Stimulated activated CD4-positive, alpha-beta T cell treated with anti-CD3 and anti-CD28 coated beads, Interleukin-12 subunit alpha, Interleukin-12 subunit beta, amount 100 ng/mL, for 48 hours (primary cell): ENCODE measurements around the gene FXYD3.
A peak's percentile ranks its signal among the peaks of the same experiment; 100 is the strongest.
"Not testable (repeated sequence)": the region's sequence is repeated elsewhere in the genome, so short reads cannot be mapped to it uniquely, and the experiment has no call there.

Source experiments
- DNase-seq, 3 donors: peaks; one replicate each; pipeline ENCODE4 v3.0.0-alpha.2; 2020; ENCODE audit warnings: low read depth in 2 of 3, low spot score in 1 of 3

FXYD3 gene

DNA sequence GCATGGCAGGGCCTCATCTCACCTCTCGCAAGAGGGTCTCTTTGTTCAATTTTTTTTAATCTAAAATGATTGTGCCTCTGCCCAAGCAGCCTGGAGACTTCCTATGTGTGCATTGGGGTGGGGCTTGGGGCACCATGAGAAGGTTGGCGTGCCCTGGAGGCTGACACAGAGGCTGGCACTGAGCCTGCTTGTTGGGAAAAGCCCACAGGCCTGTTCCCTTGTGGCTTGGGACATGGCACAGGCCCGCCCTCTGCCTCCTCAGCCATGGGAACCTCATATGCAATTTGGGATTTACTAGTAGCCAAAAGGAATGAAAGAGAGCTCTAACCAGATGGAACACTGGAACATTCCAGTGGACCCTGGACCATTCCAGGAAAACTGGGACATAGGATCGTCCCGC lies 8.0 kb downstream of the FXYD3 start:
- DNase-seq: no peak

DNA sequence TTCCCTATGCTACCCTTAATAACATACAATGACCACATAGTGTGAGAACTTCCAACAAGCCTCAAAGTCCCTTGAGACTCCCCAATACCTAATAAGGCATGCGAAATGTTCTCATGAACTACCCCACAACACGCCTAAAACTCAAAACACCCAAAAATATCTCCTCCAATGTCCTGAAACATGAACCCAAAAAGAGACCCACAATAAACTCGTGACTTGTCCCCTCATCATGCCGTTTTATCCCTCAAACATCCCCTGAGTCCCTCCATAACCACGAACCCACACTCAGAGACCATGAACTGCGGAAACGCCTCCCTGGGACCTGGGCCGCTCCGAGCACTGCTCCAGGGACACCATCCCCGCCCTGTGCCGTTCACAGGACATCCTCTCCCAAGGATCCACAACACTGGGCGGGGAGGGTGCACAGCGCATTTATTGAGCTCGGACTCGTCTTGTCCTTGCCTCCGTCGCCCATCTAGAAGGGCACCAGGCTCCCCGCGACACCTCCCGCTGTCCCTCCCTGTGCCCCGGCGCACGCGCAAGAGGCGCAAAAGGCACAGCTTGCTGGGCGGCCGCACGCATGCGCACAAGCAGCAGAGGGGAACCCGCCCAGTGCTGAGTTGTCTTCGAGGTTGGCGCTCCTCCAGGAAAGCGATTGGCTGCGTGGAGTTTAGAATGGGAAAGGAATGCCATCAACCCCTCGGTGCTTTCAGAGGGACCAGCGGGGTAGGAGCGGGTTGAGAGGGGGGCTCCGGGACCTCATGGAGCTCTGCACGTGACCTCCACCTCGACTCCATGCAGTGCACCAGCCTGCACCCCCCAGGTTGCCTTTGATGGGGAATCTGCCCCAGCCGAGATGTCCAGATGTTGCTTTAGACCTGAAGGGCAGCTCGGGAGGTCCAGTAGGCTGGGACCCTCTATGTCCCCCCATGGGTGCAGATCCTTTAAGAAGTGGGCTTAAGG lies 8.8 kb downstream of the FXYD3 start:
- peak; percentile 74 to 86 (median 77) for DNase-seq

- DNase-seq: no peak
Measured at GRCh38 chr19:35125270-35125717, 9.7 kb downstream of the FXYD3 start.

GRCh38 chr19:35125749-35126623 lies 10.4 kb downstream of the FXYD3 start:
- DNase-seq: no peak

DNA sequence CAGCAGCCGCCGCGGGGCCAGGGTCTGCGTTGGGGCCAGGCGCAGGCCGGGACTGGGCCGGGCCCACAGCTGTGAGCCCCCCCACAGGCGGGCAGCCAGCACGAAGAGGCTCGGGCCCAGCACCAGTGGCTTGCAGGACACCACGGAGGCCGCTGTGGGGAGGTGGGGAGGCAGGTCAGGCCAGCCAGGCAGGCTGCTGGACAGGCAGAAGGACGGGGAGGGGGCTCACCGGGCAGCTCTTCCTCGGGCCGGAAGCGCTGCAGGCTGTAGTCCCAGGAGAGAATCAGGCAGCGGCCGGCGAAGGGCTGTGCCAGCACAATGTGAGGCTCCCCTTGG lies 11.0 kb downstream of the FXYD3 start:
- DNase-seq: no peak

- no peak for DNase-seq
Measured at GRCh38 chr19:35127871-35128270, 12.2 kb downstream of the FXYD3 start.

- DNase-seq: no peak
Measured at GRCh38 chr19:35128398-35129057, 12.9 kb downstream of the FXYD3 start.

DNA sequence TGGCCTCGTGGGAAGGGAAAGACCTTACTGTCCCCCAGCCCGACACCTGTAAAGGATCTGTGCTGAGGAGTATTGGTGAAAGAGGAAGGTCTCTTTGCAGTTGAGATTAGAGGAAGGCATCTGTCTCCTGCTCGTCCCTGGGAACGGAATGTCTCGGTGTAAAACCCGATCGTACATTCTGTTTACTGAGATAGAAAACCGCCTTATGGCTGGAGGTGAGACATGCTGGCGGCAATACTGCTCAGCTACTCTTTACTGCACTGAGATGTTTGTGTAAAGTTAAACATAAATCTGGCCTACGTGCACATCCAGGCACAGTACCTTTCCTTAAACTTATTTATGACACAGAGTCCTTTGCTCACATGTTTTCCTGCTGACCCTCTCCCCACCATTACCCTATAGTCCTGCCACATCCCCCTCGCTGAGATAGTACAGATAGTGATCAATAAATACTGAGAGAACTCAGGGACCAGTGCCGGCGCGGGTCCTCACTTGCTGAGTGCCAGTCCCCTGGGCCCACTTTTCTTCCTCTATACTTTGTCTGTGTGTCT lies 14.2 kb downstream of the FXYD3 start:
- DNase-seq: not testable (repeated sequence)

DNA sequence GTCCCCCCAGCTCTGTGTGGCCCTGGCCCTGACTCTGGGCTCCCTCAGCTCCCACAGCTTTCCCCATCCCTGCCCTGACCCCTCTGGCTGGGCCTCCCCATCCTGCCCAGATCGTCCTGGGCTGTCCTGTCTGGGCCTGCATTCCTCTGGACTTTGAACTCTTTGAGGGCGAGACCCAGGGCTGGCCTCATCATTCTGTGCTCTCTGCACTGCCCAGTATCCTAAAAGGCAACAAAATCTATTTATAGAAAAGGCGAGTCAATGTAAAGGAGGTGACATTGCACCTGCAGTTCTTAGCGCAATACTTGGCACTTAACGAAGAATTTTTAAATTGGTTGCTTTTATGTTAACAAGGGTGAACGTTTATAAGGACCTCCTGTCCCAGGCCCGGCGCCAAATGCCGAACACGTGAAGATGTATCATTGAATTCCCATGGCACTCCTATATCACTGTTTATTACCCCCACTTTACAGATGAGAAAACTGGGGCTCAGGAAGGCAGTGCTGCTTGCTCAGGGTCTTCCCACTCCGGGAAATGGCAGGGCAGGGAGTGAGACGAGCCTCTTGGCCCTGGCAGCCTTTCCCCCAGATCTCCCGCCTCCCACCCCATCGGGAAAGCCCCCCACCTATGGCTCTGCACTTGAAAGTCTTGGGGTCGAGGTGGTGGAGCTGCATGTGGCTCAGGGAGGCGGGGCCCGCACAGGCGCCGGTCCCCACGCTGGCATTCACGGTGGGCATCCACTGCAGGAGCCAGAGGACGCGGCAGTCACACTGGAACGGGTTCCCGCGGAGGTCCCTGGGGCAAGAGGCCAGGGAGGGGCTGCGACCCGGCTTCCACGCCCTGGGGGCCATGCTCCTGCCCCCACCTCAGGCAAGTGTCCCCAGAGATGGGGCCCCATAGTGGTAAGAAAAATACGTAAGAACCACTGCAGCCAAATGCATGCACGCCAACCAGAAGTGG lies 15.4 kb downstream of the FXYD3 start:
- DNase-seq: no peak

GRCh38 chr19:35132254-35132653 lies 16.6 kb downstream of the FXYD3 start:
- DNase-seq: no peak

GRCh38 chr19:35133826-35134225 lies 18.2 kb downstream of the FXYD3 start:
- no peak for DNase-seq

DNA sequence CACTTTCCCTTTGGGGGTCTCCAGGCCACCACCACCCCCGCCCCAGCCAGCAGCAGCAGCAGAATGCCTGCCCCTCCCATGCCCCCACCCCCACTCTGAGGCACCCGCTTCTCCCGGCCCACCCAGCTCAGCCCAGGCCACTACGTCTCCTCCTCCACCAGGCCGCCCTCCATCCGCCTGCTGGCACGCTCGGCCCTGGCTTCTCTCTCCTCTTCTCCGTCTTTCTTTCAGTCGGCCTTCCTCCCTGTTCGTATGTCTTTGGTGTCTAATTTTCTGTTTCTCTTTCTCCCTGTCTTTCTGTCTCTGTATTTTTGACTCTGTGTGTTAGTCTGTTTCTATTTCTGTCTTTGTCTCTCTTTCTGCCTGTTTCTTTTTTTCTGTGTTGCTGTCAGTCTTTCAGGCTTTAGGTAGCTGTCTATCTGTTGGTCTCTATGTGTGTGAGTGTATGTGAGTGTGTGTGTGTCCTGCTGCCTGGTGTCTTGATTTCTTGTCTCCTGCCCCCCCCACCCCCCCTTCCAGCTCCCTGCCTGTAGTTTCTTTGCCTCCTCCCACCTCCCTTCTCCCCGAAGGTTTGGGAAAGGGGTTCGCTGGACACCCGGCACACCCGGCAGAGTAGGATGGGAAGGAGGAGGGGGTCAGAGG lies 19.1 kb downstream of the FXYD3 start, which contains the start of gene LGI4:
Gene LGI4, minus strand, starts transcription at position 459 of the 642 bp plus-strand sequence. Its CDS starts 379 bp downstream, at position 80.
- no peak for DNase-seq

DNA sequence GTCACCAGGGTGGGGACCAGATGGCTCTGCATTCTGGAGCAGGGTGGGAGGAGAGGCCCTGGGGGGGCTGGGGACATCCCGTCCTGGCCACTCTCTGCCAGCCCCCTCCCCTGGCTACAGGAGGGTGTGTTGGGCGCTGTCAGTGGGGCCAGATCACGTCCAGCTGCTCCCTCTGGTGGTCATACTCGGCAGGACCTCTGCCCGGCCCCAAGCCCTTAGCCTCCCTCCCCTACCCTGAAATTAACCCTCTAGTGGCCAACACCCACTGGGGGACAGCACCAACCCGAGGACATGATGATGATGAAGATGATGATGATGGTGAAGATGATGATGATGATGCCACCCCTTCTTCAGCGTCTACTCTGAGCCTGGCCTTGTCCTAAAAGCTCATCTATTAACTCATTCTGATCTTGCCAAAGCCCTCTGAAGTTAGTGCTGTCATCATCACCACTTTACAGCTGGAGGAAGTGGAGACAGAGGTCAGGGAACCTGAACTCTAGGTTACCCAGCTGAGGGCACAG lies 19.8 kb downstream of the FXYD3 start:
- peak; percentile 51 to 76 (median 61) for DNase-seq

DNA sequence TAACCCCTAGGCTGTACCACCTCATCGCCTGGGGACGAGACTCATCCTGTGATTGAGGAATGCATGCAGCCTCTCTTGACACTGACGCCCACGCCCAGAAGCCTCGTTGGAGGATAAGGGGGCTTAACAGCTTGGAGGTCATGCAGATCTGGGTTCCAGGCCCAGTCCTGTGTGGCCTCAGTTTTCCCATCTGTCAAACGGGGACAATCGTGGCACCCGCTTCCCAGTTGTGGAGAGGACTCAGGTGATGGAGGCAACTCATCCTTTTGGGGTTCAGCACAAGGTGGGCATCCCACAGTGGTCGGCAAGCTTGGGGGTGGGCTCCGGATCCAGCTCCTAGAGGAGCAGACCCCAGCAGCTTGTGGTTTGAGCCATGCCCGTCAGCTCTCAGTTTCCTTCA lies 20.6 kb downstream of the FXYD3 start:
- no peak for DNase-seq

GRCh38 chr19:35136977-35137702 lies 21.5 kb downstream of the FXYD3 start:
- DNase-seq: no peak

DNA sequence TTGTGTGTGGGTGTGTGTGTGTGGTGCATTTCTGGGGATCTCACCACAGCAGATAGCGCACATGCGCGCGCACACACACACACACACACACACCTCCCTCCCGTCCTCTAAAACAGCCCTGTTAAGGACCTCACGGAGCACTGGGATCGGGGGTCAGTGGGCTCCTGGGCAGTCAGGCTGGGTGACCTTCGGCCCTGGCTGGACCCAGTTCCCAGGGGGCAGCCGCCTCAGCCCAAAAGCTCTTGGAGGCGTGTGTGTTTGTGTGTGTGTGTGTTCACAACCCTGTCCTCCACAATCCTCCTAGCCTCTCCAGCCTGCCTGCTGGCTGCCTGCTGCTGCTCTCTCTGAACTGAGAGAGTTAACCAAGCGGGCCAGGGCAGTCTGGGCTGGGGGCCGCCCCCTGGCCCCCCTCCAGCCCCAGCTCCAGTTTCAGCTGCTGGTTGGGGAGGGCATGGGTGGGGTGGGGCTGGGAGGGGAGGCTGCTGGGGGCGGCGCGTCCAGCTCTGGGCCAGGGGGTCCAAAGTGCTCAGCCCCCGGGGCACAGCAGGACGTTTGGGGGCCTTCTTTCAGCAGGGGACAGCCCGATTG lies 22.8 kb downstream of the FXYD3 start, which contains the start of gene FXYD1:
Gene FXYD1, plus strand, starts transcription at position 520 of the 588 bp plus-strand sequence. CDS start 1,256 bp downstream, outside the sequence.
- no peak for DNase-seq

GRCh38 chr19:35140207-35140961 lies 24.8 kb downstream of the FXYD3 start:
- no peak for DNase-seq
